Right ventricle myocardium superior (tissue), 1 donor: ENCODE data around the gene CPT1B. TPM values are rescaled to one million over a fixed set of nuclear protein-coding genes. Genes with fewer than 3 reads are reported as not detected.

Source experiments
- ATAC-seq: fragments of 200-7000 bp; cut with Tn5 transposase; one replicate; pipeline ENCODE4 v1.9.1; 2020; ENCODE audit warnings: mild to moderate bottlenecking; ENCODE audit not compliant: poor library complexity
- DNase-seq: peaks from one replicate; pipeline ENCODE4 v3.0.0-alpha.2; 2020
- intact Hi-C: fragments of 100-400 bp; cut with DNase I; formaldehyde crosslinking; loops from one replicate; pipeline ENCODE4 v1.11.2; 2022
- total RNA-seq: library from RNA; stranded (reverse); fragmentation: NEBNext Ultra II Directional; extraction: Animal tissue kit (Norgen Biotek cat#: 25700); gene quantifications from one replicate; pipeline ENCODE4 v1.2.1, GENCODE V29; 2021
- donor health status: DM: no; HTN: yes; CAD: no; lungs with severe emphysema.

The CPT1B gene
- total RNA-seq, 1 donor from 2014 or later: 402 TPM

- intact Hi-C loops: no loop called here
- ATAC-seq (no peak), DNase-seq (no peak)
These were observed 22.3 kb upstream of the CPT1B start, which contains the start of gene MAPK8IP2 for GRCh38 chr22:50600538-50600937. Gene MAPK8IP2 (plus strand): TSS chr22:50600793. CDS start chr22:50600819, 26 bp downstream.

DNA sequence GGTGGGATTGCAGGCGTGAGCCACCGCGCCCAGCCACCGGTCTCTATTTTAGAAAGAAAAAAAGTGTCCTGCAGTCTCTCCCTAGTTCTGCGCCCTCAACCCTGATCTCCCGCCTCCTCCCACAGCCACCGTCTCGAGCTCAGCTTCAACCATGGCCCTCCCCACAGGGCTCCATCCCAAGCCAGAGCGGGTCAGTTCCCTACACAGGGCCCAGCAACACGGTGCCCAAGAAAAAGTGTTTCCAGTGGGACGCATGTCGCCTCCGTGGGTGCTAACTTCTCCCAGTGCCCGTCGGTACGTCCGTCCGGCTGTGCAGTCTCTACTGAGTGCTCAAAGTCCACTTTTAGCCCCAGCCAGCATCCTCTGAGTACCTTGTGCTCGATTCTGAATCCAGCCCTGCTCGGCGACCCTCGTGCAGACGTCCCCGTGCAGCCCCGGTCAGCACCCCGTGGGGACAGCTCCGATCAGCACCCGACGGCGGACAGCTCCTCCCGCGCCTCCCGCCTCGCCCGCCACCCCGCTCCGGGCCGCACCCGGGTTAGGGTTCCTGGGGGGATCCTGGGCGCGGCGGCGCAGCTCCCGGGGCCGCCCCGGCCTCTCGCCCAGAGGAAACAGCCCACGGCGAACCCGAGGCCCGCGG is 21.7 kb upstream of the CPT1B start:
- intact Hi-C loops: no loop called here

GRCh38 chr22:50597097-50597496 is 18.9 kb upstream of the CPT1B start:
- DNase-seq (no peak), ATAC-seq (no peak)
- intact Hi-C loops: no loop called here

More for the DNA sequence above, 21.7 kb upstream of the CPT1B start:
- peak; percentile 93 for ATAC-seq
- peak; percentile 66 for DNase-seq

GRCh38 chr22:50595189-50595588 is 17.0 kb upstream of the CPT1B start:
- intact Hi-C loops: no loop called here
- DNase-seq (no peak), ATAC-seq (no peak)

- intact Hi-C loops: no loop called here
- ATAC-seq (no peak), DNase-seq (no peak)
These were observed 9.2 kb upstream of the CPT1B start for GRCh38 chr22:50587407-50587806.

DNA sequence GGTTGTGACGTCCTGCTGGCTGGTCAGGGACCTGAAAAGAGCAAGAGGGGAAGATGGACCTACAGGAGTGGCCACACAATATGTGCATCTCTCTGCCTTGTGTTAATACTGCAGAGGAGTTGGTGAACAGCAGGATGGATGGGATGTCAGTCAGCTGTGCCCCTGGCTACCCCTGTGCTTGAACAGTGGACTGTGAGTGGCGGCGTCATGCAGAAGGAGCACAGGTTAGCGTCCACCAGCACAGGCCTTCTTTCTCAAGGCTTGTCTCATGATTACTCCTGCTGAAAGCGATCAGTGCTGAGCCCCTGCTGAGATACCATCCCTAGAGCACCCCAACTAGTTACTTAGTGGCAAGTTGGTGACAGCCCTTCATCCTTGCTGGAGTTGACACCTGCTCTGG is 8.2 kb upstream of the CPT1B start:
- DNase-seq (no peak), ATAC-seq (no peak)
- intact Hi-C loops: no loop called here

DNA sequence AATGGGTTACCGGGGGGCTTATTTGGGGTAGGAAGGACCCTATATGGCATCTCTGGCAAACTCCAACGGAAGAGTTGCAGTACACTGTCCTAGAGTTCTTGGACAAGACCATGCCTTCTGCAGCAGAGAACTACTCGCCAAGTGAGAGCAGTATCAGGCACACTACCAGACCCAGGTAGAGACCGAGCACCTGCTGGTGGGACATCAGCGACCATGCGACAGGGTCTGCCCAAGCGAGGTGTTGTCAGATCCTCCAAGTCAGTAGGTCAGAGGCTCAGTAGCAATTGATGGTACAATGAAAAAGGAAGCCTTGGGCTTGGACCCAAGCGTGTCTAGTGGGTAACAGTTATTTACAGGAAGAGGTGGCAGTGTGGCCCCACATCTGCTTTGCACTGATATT is 7.6 kb upstream of the CPT1B start:
- intact Hi-C loops: no loop called here
- DNase-seq (no peak), ATAC-seq (no peak)

DNA sequence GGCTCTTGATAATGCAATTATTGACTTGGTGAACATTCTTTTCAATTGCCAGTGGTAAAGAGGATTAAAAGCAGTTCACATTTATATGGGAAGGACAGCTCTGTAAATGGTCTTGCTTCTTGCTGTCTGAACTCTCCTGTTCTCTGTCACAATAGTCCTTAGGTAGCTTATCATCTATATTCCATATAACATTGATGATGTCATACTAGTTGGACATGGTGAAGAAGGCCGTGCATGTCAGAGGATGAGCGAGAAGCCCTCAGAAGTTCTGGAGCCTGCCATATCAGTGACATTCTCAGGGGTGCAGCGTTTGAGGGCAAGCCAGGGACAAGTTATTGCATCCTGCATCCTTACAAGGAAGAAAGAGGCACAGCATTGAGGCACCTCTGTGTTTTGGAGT is 7.0 kb upstream of the CPT1B start:
- DNase-seq: no peak
- ATAC-seq: no peak
- intact Hi-C loops: no loop called here

- DNase-seq: peak; percentile 8
- no peak for ATAC-seq
- intact Hi-C loops: loop anchor here (5.0 kb wide), 1 partner anchor 48 kb away; no protein-coding TSS in a partner anchor
These were observed 6.2 kb upstream of the CPT1B start for GRCh38 chr22:50584106-50585096.

DNA sequence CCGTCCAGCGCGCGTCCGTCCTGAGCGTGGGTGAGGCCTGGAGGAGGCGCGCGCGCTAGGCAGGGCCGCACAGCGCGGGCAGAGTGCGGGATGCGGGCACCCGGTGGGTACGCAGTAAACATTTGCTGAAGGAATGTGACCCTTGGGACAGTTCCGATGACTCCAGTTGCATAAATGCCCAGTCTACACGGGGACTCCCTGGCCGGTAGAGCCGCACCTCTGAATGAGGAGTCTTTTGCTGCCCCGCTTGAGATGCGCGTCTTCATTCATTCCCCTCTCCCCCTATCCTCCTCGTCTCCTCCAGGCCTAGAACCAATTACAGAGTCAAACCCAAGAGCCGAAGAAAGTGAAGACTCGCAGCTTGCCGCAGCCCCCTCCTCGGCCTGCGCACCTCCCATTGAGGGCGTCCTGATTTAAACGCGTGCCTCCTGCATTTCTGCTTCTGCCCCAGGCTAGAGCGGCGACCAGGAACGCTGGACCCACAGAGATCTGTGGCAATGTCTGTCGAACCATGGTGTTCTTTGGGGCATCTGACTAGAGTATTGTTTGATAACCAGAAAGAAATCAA is 5.2 kb upstream of the CPT1B start:
- DNase-seq (peak; percentile 28), ATAC-seq (peak; percentile 28)
- intact Hi-C loops: loop anchor here (5.0 kb wide), 1 partner anchor 49 kb away; no protein-coding TSS in a partner anchor

- intact Hi-C loops: loop anchor here (5.0 kb wide), 1 partner anchor 50 kb away; no protein-coding TSS in a partner anchor
- DNase-seq (peak; percentile 99), ATAC-seq (peak; percentile 95)
These were observed 4.5 kb upstream of the CPT1B start, which contains the start of gene CHKB for GRCh38 chr22:50582493-50583293. Gene CHKB (minus strand): TSS chr22:50582849. CDS start chr22:50582781, 68 bp downstream.

DNA sequence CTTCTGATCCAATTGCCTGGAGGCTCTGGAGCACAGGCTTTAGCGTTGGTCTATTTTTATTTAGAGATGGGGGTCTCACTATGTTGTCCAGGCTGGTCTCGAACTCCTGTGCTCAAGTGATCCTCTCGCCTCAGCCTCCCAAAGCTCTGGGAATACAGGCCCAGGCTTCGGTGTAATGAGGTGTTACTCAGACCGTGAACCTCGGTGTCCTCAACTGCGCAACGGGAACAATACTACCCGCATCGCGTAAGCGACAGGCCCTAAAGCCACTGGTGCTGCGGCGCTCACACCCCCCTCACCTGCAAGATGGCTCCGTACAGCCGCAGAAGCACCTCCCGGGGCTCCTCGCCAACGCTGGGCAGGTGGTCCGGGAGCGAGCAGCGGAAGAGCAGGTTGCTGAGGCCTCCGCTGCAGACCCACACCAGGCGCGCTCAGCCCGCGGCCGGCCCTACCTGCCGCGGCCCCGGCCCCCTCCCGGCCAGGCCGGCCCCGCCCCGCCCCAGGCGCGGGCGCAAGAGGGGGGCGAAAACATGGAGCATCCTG is 3.8 kb upstream of the CPT1B start:
- DNase-seq (no peak), ATAC-seq (no peak)
- intact Hi-C loops: loop anchor here (5.0 kb wide), 1 partner anchor 50 kb away; no protein-coding TSS in a partner anchor

DNA sequence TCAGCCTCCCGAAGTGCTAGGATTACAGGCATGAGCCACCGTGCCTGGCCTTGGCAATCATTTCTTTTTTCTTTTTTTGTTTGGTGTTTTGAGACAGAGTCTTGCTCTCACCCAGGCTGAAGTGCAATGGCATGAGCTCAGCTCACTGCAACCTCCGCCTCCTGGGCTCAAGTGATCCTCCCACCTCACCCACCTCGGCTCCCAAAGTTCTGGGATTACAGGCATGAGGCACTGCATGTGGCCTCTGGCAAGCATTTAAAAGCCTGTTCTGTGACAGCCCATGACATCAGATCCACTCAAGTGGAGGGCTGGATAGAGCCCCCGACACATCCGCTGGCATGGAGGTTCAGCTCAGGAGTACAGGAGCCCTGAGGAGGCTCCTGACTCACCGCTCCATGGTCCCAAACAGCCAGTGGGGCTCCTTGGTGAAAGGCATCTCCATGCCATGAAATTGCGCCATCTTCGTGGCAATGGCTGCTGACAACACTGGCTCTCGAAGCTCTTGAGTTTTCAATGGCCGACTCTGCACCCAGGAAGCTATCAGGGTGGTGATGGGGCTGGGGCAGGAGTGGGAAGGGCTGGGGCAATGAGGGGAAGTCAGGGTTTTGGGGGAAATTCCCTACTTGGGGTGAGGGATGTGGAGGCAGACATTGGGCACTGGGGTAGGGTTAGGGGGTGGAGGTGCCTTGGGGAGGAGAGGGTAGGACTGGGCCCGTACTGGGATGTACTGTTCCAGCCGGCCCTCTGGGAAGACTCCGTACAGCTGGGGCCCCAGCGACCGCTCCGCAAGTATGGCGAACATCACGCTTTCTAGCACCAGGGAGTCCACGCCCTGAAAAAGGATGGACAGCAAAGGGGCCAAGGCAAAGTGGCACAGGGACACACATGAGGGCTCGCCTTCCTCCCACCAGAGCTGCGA is 3.1 kb upstream of the CPT1B start:
- ATAC-seq (no peak), DNase-seq (peak; percentile 41)
- intact Hi-C loops: loop anchor here (5.0 kb wide), 1 partner anchor 51 kb away; no protein-coding TSS in a partner anchor

GRCh38 chr22:50579752-50580151 is 1.5 kb upstream of the CPT1B start:
- no peak for ATAC-seq
- intact Hi-C loops: loop anchor here (5.0 kb wide), 2 partner anchors 43 to 53 kb away; no protein-coding TSS in a partner anchor
- peak; percentile 3 for DNase-seq

- no peak for ATAC-seq
- intact Hi-C loops: loop anchor here (5.0 kb wide), 1 partner anchor 43 kb away; no protein-coding TSS in a partner anchor
- peak; percentile 37 for DNase-seq
These were observed 616 bp upstream of the CPT1B start for GRCh38 chr22:50578776-50579310.

DNA sequence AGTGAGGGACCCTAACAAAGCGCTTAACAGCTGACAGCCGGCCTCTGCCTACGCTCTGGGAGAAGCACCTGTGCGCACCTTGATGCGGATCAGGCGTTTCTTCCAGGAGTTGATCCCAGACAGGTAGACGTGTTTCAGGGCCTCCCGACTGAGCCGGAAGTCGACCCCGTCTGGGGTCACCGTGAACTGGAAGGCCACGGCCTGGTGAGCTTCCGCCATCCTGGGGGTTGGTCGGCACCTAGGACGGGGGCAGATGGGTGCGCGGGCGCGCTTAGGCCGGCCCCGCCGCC is 585 bp downstream of the CPT1B start:
- ATAC-seq: no peak
- intact Hi-C loops: loop anchor here (5.0 kb wide), 1 partner anchor 45 kb away; no protein-coding TSS in a partner anchor
- no peak for DNase-seq
